ENCODE results near the gene PPP6R1. TPM values are rescaled to one million over a fixed set of nuclear protein-coding genes. Genes with fewer than 3 reads are reported as not detected.

Gene PPP6R1
- total RNA-seq, 1 experiment from 2014 or later: 79.7 TPM

GRCh38 chr19:55240713-55241020 lies 18.1 kb downstream of the PPP6R1 start:
- no peaks in the 10 kb centered on the region for H3K27me3 Mint-ChIP-seq (ENCODE audit: low read depth)
- no peaks in the 10 kb centered on the region for H3K4me1 ChIP-seq (ENCODE audit: insufficient read depth, low read length)
- H2BK20ac ChIP-seq (ENCODE audit: low read depth, low read length, poor library complexity, severe bottlenecking): no peak overlapping the region
- no peak overlapping the region for H3K4ac ChIP-seq (ENCODE audit: low read depth, low read length)
- H2AFZ ChIP-seq (ENCODE audit: low read length): no peak overlapping the region
- no CpG with 5 or more reads among the region's 6 CpGs for WGBS (ENCODE audit: extremely low coverage, insufficient read length, low lambda C conversion rate)
- H2BK120ac ChIP-seq (ENCODE audit: low read depth, low read length, poor library complexity, severe bottlenecking): no peak overlapping the region
- no peak overlapping the region for H3K27ac Mint-ChIP-seq
- H3K79me2 ChIP-seq (ENCODE audit: insufficient read depth, low read length): no peaks in the 10 kb centered on the region
- no peak overlapping the region for H4K8ac ChIP-seq (replicated peaks; ENCODE audit: insufficient read length, low read depth, low read length)
- no peak overlapping the region; the same call in 1 of the 2 replicates for H3K14ac ChIP-seq (ENCODE audit: insufficient read depth, low read length)
- no peak overlapping the region for H2BK15ac ChIP-seq (ENCODE audit: low read depth, low read length)
- no peaks in the 10 kb centered on the region for H4K20me1 ChIP-seq (ENCODE audit: control insufficient read depth, insufficient read depth, insufficient read length)
- no peaks in the 10 kb centered on the region for H3K4me1 Mint-ChIP-seq
- H3K27ac ChIP-seq (ENCODE audit: insufficient read length, low read depth, low read length): no peak overlapping the region
- no peak overlapping the region for H3K56ac ChIP-seq (ENCODE audit: insufficient read length, low read depth, low read length)
- no peak overlapping the region for H3K23ac ChIP-seq (ENCODE audit: insufficient read length, low read depth, low read length)
- H2BK5ac ChIP-seq (ENCODE audit: insufficient read length, low read length): no peak overlapping the region
- H3K18ac ChIP-seq (ENCODE audit: insufficient read length, low read depth, low read length): no peak overlapping the region
- no peak for DNase-seq
- no peak overlapping the region for H4K91ac ChIP-seq (ENCODE audit: insufficient read length, low read depth, low read length)
- H3T11ph ChIP-seq (ENCODE audit: low read length): no peak overlapping the region
- no peak overlapping the region for H2BK12ac ChIP-seq (ENCODE audit: insufficient read length, low read depth, low read length)
- no peak overlapping the region for H2AK5ac ChIP-seq (ENCODE audit: insufficient read length, low read length)
- no peaks in the 10 kb centered on the region for H3K9me3 ChIP-seq (ENCODE audit: control insufficient read depth, low read depth, low read length)
- no peak overlapping the region for H4K5ac ChIP-seq (ENCODE audit: insufficient read length, low read depth, low read length)
- no peak overlapping the region for H3K9ac ChIP-seq (ENCODE audit: extremely low read depth, insufficient read length, low read length)
- no peak overlapping the region; a peak in 1 of 5 replicates for H3K4me3 Mint-ChIP-seq
- no peak for TF ChIP-seq CTCF (conservative IDR thresholded peaks at IDR 0.05)
- H3K4me2 ChIP-seq (ENCODE audit: insufficient read depth, insufficient read length, low read length): no peak overlapping the region
- H3K9me3 Mint-ChIP-seq: no peaks in the 10 kb centered on the region
- H3K23me2 ChIP-seq (ENCODE audit: insufficient read length, low read depth, low read length, poor library complexity, severe bottlenecking): no peaks in the 10 kb centered on the region
- no peaks in the 10 kb centered on the region for H3K27me3 ChIP-seq (ENCODE audit: insufficient read depth, low read length)
- peaks cover 31 to 83% (median 78%) of the 10 kb centered on the region in 3 experiments; a peak in 6 of 7 replicates for H3K36me3 Mint-ChIP-seq (ENCODE audit: insufficient read depth in 1 of 3, low read depth in 3 of 3)
- H3K79me1 ChIP-seq (ENCODE audit: insufficient read depth, low read depth, low read length, poor library complexity, severe bottlenecking): no peaks in the 10 kb centered on the region

All from H9 (cell line).